HUDEP-2 (cell line): ENCODE measurements around the gene PRDM11.
A peak's percentile ranks its signal among the peaks of the same experiment; 100 is the strongest.

ENCODE experiments used
- DNase-seq, 76 experiments: peaks; one replicate each; lab custom pipeline; 2025; ENCODE audit not compliant: unreplicated experiment in 76 of 76; lab: John Stamatoyannopoulos, UW

The PRDM11 gene

DNA sequence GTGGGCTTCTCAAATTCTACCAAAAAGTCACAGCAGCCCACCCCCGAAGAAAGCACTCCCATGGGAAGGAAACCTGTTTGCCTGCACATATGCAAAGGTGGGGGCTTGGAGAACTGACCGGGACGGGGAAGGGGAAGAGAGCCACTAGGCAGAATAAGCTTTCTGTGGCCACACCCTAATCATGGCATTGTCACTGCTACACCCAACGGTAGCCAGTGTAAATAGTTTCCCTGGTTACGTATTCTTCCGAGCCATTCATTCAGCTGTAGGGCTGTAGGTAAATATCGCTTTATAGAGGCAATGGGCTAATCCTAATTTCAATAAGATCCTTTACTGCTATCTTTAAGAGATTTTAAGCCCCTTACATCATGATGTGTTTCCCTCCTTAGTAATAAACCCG is 61.7 kb downstream of the PRDM11 start:
- no peak for DNase-seq

DNA sequence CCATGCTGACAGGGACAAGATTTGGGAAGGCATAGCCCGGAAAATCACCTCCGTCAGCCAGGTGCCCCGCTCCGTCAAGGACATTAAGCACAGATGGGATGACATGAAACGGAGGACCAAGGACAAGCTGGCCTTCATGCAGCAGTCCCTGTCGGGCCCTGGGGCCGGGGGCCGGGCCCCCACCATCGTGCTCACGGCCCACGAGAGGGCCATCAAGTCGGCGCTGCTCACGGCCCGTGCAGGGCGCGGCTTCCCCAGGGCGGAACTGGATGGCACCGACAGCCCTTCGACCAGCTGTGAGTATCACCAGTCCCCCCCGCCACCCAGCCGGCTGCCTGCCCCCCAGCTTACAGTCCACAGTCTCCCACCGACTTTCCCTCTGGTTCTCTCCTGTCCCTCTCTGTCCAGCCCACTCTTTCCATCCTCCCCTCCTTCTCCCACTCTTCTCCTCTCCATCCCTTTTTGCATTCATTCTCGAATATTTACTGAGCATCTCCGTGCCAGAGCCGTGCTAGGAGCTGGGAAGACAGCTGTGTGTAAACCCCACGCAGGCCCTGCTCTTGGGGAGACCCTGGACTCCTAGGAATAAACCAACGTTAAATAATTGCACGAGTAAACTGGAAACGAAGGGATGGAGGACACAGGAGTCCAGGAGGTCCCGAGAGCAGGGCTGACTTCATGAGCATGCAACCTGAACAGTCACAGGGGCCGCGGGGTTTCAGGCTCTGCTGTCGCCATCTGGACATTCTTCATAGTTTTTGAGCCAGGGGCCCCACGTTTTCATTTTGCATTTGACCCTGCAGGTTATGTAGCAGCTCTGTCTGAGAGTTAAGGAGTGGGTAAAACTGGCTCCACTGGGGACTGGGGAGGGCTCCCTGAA is 62.8 kb downstream of the PRDM11 start:
- DNase-seq = no peak

DNA sequence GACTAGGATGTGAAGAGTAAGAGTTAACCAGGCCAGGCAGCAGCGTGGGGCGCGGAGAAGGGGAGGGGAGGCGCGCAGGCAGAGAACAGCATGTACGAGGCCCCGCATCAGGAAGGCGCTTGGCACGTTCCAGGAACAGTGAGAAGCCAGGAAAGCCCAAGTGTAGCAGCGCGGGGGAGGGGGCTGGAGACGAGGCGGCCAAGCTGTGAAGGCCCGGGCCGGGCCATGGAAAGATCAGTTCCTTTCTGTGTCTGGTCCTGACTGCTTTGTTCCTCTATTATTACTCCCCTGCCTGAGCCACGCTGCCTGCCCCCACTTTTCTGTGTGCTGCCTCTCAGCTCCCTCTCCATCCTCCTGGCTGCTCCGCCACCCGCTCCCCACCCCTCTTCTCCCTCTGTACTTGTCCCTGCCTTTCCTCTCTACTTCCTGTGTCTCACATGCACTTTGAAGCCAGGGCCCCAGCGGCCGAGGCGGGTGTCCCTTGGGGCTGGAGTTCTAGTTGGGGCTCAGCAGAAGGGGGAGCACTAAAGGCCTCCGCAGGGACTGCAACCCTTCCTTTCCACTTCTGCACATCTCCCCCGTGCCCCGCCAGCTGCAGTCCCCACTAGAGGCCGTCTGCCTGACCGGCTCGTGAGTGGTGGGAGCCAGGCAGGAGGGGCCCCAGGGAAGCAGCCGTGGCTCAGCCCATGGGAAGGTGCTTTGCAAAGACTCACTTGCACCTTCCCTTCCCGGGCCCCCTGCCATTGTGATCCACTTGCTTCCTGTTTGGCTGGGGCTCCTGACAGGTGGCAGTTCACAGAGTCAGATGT is 63.7 kb downstream of the PRDM11 start:
- no peak for DNase-seq

GRCh38 chr11:45210846-45211245 is 64.4 kb downstream of the PRDM11 start:
- no peak for DNase-seq

DNA sequence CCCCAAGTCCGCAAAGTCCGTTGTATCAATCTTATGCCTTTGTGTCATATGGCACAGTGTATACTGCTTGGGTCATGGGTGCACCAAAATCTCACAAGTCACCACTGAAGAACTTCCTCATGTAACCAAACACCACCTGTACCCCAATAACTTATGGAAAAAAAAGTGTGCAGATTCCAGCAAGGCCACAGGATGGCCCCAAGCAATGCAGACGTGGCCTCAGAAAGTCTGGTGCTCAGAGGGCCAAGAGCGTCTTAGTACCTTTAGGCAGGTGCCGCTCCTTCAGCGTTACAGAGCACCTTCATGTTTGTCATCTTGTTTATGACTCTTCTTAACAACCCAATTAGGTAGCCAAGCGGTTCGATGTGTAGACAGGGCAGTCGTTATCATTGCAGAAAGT is 65.3 kb downstream of the PRDM11 start:
- no peak for DNase-seq

DNA sequence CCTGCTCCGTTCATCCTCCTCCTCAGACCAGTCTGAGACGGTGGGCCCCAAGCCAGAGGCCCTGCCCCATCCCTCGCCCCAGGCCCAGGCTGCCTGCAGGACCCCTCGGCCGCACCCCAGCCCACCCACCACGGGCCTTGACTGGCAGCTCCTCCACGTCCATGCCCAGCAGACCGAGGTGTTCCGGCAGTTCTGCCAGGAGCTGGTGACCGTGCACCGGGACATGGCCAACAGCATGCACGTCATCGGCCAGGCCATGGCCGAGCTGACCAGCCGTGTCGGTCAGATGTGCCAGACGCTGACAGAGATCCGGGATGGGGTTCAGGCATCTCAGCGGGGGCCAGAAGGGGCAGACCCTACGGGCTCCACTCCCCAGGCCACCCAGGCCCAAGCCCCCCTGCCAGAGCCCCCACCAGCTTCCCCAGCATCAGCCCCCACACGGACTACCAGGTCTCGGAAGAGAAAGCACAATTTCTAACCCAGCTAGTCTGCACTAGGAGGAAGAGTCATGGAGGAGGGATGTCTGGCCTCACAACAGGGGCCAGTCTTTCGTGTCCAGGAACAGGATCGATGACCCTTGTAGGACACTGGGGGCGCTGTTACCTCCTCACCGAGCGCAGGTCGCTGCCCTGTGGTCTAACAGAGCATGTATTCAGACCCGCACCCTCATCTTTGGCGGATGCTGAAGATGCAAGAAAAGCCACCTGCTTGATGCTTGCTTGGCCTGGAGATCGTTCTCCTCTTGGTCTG is 66.3 kb downstream of the PRDM11 start:
- peak in 1 of 76 experiments; percentile 5 for DNase-seq

- DNase-seq = no peak
Measured at GRCh38 chr11:45213316-45213665, 66.9 kb downstream of the PRDM11 start.

DNA sequence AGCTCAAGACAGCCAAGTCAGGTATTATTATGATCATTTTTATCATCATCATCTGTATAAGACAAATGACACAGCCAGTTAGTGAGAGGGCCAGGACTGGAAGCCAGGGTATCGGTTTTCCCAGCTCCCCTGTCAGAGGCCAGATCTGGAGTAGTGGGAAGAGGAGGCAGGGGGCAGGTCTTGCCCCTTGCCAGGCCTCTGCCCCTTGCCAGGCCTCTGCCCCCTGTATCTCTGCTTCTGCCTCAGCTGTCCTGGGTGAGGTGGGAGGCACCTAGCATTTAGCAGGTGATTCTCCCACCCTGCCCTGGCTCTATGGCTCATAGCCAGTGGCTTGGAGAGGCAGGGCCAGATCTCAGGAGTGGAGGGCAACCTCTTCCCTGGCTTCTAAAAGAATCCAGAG is 67.3 kb downstream of the PRDM11 start:
- DNase-seq = no peak

DNA sequence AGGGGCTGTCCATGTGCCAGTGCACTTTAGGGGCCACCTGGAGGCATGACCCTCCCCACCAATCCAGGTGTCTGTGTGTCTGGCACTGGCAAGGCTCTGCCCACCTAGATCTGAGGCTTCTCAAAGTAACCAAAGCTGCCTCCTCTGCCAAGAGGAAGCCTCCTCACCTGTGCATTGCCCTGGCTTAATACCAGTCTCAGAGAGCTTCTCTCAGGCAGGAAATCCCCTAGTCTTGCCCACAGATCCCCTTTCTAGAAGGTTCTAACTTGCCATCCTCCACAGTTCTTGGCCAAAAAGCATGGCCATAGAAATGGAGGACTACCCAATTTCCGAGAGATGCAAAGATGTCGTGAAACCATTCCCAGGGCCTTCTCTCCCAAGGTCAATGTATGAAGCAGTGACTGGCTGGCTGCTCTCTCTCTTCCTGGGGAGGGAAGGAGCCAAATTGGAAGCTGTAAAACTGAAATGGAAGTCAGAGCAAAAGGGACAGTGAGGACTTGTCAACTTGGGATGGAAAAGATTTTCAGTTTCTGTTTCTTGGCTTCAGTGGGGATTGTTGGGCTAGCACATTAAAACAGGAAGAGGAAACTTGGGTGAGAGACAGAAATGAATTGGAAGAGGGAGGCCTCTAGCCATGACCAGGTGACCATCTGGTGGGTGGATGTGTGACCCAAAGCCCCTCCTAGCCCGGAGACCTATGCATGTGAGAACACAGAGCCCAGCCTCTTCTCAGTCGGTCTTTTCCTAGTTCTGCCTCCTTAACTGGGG is 68.8 kb downstream of the PRDM11 start:
- DNase-seq = no peak

- no peak for DNase-seq
Measured at GRCh38 chr11:45216031-45216430, 69.6 kb downstream of the PRDM11 start.

DNA sequence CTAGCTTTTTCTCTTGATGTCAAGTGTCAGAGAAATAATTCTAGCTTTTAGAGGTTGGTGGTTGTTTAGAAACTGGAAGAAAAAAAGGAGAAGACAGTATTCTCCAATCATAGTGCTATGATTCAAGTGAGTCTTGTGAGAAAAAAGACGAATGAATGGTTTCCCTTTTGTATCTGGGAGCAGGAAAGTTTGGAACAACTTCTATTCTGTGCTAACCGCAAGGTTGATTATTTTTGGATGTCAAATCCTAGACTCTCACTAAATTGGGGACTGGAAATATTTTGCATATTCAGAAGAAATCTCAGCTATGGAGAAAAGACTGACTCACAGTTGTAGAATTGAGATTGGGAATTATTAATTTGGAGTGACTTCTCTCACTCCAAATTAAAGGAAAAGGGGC is 70.5 kb downstream of the PRDM11 start:
- no peak for DNase-seq

DNA sequence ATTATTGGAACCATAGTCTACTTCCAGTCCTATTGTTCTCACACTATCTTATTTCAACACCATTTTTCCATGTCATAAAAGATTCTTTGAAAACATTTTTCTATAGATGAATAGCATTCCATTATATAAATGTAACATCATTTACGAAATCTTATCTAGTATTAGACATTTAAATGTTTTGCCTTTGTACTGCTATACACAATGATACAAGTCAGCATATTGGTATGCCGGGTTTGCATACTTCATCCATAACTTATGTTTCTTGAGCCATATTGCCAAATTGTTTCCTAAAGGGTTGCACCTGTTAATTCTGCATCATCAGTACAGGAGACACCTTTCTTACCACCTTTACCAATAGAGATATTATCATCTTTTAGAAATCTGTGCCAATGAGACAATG is 71.6 kb downstream of the PRDM11 start:
- DNase-seq = no peak

DNA sequence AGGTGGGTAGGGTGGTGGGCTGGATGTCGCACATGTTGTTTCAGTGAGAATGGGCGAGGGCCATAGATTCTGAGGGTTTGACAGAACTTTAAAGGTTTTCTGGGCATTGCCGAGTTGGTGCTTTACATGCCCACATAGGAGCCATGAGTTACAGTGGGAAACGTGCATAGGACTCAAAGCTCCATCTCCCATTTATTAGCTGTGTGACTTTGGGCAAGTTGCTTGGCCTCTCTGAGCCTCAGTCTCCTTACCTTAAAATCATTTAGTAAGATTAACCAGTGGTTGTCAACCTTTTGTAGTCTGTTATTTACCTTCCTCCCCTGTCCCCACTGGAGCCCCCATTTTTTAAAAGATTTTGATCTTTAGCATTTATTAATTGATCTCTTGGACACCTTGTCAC is 72.3 kb downstream of the PRDM11 start:
- DNase-seq = no peak

- no peak for DNase-seq
Measured at GRCh38 chr11:45219411-45219810, 73.0 kb downstream of the PRDM11 start.

GRCh38 chr11:45223496-45223895 is 77.1 kb downstream of the PRDM11 start:
- no peak for DNase-seq

- DNase-seq = no peak
Measured at GRCh38 chr11:45224766-45225165, 78.3 kb downstream of the PRDM11 start.

- no peak for DNase-seq
Measured at GRCh38 chr11:45225277-45225676, 78.8 kb downstream of the PRDM11 start.

DNA sequence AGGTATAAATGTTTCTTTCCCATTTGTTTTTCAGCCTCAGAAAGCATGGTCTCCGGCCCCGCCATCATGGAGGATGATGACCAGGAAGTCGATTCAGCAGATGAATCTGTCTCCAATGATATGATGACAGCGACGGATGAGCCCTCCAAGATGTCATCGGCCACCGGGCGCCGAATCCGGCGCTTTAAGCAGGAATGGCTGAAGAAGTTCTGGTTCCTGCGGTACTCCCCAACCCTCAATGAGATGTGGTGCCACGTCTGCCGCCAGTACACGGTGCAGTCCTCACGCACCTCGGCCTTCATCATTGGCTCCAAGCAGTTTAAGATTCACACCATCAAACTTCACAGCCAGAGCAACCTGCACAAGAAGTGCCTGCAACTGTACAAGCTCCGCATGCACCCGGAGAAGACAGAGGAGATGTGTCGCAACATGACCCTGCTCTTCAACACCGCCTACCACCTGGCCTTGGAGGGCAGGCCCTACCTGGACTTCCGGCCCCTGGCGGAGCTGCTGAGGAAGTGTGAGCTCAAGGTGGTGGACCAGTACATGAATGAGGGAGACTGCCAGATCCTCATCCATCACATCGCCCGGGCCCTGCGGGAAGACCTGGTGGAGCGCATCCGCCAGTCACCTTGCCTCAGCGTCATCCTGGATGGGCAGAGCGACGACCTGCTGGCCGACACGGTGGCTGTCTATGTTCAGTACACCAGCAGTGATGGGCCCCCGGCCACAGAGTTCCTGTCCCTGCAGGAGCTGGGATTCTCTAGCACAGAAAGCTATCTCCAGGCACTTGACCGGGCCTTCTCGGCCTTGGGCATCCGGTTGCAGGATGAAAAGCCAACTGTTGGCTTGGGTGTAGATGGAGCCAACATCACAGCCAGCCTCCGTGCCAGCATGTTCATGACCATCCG is 79.8 kb downstream of the PRDM11 start:
- DNase-seq = no peak

DNA sequence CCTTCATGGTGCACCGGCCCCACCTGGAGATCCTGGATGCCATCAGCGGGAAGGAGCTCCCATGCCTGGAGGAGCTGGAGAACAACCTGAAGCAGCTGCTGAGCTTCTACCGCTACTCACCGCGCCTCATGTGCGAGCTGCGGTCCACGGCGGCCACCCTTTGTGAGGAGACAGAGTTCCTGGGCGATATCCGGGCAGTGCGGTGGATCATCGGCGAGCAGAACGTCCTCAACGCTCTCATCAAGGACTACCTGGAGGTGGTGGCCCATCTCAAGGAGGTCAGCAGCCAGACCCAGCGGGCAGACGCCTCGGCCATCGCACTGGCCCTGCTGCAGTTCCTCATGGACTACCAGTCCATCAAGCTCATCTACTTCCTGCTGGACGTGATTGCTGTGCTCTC is 80.5 kb downstream of the PRDM11 start:
- no peak for DNase-seq

- DNase-seq = no peak
Measured at GRCh38 chr11:45227836-45228235, 81.4 kb downstream of the PRDM11 start.
